Raji (cell line): ENCODE measurements around the gene KRTAP10-12.
"Not testable (repeated sequence)": the region's sequence is repeated elsewhere in the genome, so short reads cannot be mapped to it uniquely, and the experiment has no call there.

Source experiments
- POLR2A ChIP-seq: IDR thresholded peaks from 2 replicates; pipeline ENCODE4 v1.6.1; 2011; ENCODE audit warnings: low read depth, low read length, control low read depth; ENCODE audit not compliant: insufficient read depth

KRTAP10-12 gene

GRCh38 chr21:44697172-44697810 lies at the start of gene KRTAP10-12:
TSS of gene KRTAP10-12 (plus strand) at chr21:44697172. CDS start at chr21:44697202, 30 bp downstream.
- not testable (repeated sequence) for TF ChIP-seq POLR2A

- TF ChIP-seq POLR2A, result no peak
Observed at GRCh38 chr21:44647222-44647552, 49.8 kb upstream of the KRTAP10-12 start.

GRCh38 chr21:44648557-44649311 lies 48.2 kb upstream of the KRTAP10-12 start:
- no peak for TF ChIP-seq POLR2A

GRCh38 chr21:44649521-44650100 lies 47.4 kb upstream of the KRTAP10-12 start:
- TF ChIP-seq POLR2A, result no peak

- TF ChIP-seq POLR2A, result no peak
Observed at GRCh38 chr21:44650265-44650972, 46.6 kb upstream of the KRTAP10-12 start.

- TF ChIP-seq POLR2A, result no peak
Observed at GRCh38 chr21:44650973-44651675, 45.8 kb upstream of the KRTAP10-12 start.

- no peak for TF ChIP-seq POLR2A
Observed at GRCh38 chr21:44653123-44653522, 43.8 kb upstream of the KRTAP10-12 start.

- TF ChIP-seq POLR2A, result no peak
Observed at GRCh38 chr21:44653656-44654575, 43.1 kb upstream of the KRTAP10-12 start.

- no peak for TF ChIP-seq POLR2A
Observed at GRCh38 chr21:44654576-44655175, 42.3 kb upstream of the KRTAP10-12 start, which contains the start of gene KRTAP12-4. TSS of gene KRTAP12-4 (minus strand) at chr21:44654659. CDS start at chr21:44654614, 45 bp downstream.

GRCh38 chr21:44656868-44657267 lies 40.1 kb upstream of the KRTAP10-12 start:
- TF ChIP-seq POLR2A, result no peak

GRCh38 chr21:44657635-44658540 lies 39.1 kb upstream of the KRTAP10-12 start, which contains the start of gene KRTAP12-3:
TSS of gene KRTAP12-3 (plus strand) at chr21:44657932. CDS start at chr21:44657980, 48 bp downstream.
- no peak for TF ChIP-seq POLR2A

- TF ChIP-seq POLR2A, result no peak
Observed at GRCh38 chr21:44658541-44658910, 38.4 kb upstream of the KRTAP10-12 start.
